Stimulated activated CD4-positive, alpha-beta T cell treated with anti-CD3 and anti-CD28 coated beads, Interleukin-12 subunit alpha, Interleukin-12 subunit beta, amount 100 ng/mL, for 48 hours (primary cell): ENCODE data around the gene TERT.
"Not testable (repeated sequence)": the region's sequence is repeated elsewhere in the genome, so short reads cannot be mapped to it uniquely, and the experiment has no call there.

Experiments
- DNase-seq, 3 donors: peaks; one replicate each; pipeline ENCODE4 v3.0.0-alpha.2; 2020; ENCODE audit warnings: low read depth in 2 of 3, low spot score in 1 of 3

The TERT gene

GRCh38 chr5:1331861-1332405, 37.1 kb upstream of the TERT start:
- no peak for DNase-seq

- DNase-seq: no peak
These were observed 36.3 kb upstream of the TERT start for GRCh38 chr5:1330847-1331831.

- no peak for DNase-seq
These were observed 35.4 kb upstream of the TERT start for GRCh38 chr5:1330146-1330846.

DNA sequence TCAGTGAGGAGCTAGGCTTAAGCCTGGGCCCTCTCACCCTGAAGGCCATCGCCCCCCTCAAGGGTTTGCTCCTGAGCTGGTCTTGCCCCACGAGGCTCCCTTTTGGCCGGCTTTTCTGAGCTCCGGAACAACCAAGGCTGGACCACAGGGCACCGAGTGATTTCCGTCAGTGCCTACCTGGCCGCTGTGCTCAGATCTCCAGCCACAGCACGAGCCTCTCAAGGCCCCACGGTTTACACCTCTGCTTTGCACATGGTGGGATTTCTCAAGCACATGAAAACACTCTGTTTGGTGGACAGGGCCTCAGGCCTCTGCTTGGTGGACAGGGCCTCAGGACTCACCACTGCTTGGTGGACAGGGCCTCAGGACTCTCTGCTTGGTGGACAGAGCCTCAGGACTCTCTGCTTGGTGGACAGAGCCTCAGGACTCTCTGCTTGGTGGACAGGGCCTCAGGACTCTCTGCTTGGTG, 34.3 kb upstream of the TERT start:
- no peak for DNase-seq

- not testable (repeated sequence) for DNase-seq
These were observed 33.6 kb upstream of the TERT start for GRCh38 chr5:1328237-1329110.

DNA sequence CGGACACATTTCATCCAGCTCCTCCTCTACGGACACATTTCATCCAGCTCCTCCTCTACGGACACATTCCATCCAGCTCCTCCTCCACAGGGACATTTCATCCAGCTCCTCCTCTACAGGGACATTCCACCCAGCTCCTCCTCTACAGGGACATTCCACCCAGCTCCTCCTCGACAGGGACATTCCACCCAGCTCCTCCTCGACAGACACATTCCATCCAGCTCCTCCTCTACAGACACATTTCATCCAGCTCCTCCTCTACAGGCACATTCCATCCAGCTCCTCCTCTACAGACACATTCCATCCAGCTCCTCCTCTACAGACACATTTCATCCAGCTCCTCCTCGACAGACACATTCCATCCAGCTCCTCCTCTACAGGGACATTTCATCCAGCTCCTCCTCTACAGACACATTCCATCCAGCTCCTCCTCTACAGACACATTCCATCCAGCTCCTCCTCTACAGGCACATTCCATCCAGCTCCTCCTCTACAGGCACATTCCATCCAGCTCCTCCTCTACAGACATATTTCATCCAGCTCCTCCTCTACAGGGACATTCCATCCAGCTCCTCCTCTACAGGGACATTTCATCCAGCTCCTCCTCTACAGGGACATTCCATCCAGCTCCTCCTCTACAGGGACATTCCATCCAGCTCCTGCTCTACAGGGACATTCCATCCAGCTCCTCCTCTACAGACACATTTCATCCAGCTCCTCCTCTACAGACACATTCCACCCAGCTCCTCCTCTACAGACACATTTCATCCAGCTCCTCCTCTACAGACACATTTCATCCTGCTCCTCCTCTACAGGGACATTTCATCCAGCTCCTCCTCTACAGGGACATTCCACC, 32.3 kb upstream of the TERT start:
- DNase-seq: not testable (repeated sequence)

DNA sequence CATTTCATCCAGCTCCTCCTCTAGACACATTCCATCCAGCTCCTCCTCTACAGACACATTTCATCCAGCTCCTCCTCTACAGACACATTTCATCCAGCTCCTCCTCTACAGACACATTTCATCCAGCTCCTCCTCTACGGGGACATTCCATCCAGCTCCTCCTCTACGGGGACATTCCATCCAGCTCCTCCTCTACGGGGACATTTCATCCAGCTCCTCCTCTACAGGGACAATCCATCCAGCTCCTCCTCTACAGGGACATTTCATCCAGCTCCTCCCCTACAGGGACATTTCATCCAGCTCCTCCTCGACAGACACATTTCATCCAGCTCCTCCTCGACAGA, 31.6 kb upstream of the TERT start:
- not testable (repeated sequence) for DNase-seq

DNA sequence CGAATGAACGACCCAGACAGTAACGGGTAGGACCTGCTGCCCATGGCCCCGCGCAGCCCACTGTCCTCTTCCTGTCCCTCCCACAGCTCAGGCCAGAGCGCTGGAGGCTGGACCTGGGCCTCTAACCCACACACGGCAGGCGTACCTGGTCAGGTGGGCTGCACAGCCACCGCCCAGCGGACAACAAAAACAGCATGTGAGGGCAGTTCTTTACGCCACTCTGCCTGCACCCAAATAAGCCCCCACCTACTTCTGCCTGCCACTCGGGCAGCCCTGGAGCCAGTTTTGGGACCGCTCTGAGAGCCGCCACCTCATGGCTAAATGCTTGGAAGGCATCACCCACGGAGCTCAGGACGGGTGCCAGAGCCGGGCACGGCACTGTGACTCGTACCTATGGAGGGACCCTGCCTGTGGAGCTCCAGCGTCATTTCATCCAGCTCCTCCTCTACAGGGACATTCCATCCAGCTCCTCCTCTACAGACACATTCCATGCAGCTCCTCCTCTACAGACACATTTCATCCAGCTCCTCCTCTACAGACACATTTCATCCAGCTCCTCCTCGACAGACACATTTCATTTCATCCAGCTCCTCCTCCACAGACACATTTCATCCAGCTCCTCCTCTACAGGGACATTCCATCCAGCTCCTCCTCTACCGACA, 31.1 kb upstream of the TERT start:
- DNase-seq: no peak

DNA sequence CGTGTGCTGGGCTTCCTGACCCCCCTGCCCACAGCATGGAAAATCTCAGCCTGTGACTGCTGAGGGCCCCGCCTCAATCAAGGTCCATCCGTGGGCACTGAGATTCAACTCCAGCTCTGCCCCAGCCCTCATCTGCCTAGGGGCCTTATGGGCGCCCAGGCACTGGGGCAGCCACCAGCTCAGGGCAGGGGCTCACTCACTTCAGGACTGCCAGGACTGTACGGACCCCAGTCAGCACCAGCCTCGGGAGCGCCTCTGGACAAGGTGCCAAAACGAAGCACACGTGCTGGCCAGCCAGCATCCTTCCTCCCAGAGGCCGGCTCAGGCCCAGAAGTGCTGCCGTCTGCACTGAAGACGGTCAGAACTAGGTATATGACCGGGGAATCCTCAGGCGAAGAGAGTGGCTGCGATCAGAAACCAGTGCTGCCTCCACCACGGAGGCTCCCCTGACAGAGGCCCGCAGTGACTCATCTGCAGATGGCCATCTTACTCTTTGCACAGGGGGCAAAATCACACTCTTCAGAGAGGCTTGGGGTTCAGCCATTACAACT, 30.4 kb upstream of the TERT start:
- no peak for DNase-seq

- no peak for DNase-seq
These were observed 29.9 kb upstream of the TERT start for GRCh38 chr5:1324719-1325190.

- DNase-seq: no peak
These were observed 29.4 kb upstream of the TERT start for GRCh38 chr5:1324301-1324700.

- no peak for DNase-seq
These were observed 28.9 kb upstream of the TERT start for GRCh38 chr5:1323803-1324173.

- DNase-seq: no peak
These were observed 28.3 kb upstream of the TERT start for GRCh38 chr5:1322955-1323802.

- DNase-seq: no peak
These were observed 27.4 kb upstream of the TERT start for GRCh38 chr5:1322036-1322900.

DNA sequence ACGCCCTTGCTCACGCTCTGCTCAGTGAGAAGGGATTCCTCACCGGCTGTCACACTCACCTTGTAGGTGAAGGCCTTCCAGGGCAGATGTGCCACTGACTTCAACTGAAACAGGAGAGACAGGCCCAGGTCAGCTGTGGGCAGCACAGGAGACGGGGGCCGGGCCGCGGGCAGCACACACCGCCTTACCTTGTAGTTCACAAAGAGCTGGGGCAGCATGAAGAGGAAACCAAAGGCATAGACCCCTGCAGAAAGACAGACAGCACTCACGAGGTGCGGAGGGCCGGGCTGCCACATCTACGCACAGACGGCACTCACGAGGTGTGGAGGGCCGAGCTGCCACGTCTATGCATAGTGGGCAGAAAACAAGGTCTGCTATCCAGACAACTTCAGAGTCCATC, 26.7 kb upstream of the TERT start:
- DNase-seq: no peak

DNA sequence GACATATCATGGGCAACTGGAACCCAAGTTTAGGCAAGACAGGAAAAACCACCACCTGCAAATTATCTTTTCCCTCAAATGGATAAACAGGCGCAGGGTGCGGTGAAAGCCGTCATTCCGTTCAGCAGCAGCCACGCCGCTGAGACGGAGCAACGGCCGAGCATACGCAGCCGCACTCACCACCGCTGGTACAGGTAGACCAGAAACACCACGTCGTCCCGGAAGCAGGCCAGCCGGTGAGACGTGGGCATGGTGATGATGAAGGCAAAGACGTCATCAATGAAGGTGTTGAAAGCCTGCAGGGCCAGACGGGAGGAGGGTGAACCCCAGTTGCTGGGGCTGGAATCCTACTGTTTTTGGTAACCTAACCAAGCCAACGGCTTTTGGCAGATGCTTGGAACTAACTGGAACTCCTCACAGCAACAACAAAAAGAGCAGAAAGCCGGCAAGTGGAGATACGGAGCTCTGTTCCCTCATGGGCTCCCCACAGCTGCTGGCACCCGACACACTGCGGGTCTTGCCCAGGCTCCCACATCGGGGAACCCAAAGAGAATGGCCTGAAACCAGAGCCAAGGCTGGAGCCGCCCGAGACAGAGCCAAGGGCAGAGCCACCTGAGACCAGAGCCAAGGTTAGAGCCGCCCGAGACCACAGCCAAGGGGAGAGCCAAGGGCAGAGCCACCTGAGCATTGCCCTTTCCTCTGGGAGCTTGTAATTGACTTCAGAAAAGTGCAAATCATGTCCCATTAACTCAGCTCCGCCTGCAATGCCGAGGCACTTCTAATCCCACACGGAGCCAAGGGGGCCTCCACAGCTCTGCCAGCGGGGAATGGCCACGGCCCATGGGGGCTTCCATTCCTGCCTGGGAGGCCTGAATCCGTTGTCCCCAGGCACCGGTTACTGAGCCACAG, 25.8 kb upstream of the TERT start:
- no peak for DNase-seq
